CD4-positive, alpha-beta T cell (primary cell): ENCODE data around the gene TTC9B. TPM values are rescaled to one million over a fixed set of nuclear protein-coding genes. Genes with fewer than 3 reads are reported as not detected.

Experiments used
- ATAC-seq: fragments of 200-7000 bp; cut with Tn5 transposase; one replicate; pipeline ENCODE4 v1.10.0; 2022; ENCODE audit warnings: mild to moderate bottlenecking; ENCODE audit not compliant: poor library complexity
- CTCF ChIA-PET: fragments of 350-600 bp; sonication (Branson Sonifier 250); formaldehyde crosslinking; loops from one replicate; lab custom pipeline; 2021; ENCODE audit warnings: antibody characterized with exemption, inconsistent platforms; lab: Charles Lee
- POLR2A ChIA-PET: fragments of 350-600 bp; sonication (Branson Sonifier 250); formaldehyde crosslinking; loops from one replicate; lab custom pipeline; 2021; ENCODE audit warnings: antibody characterized with exemption, inconsistent platforms; lab: Charles Lee
- DNase-seq, 14 experiments: peaks; one replicate each; pipeline ENCODE4 v3.0.0-alpha.2; 2013 to 2020; ENCODE audit warnings: mixed read lengths in 2 of 14
- H3K27ac ChIP-seq, 2 donors: one replicate each; pipeline versions ENCODE4 v1.5.1 to v1.7.0; 2013; ENCODE audit warnings: low read length in 2 of 2, low read depth in 1 of 2, mild to moderate bottlenecking in 1 of 2
- H3K27me3 ChIP-seq, 2 experiments: 1 replicate in 1 of 2; 2 replicates in 1 of 2; pipeline versions ENCODE4 v1.6.1 to v1.7.0; 2013; ENCODE audit warnings: low read length in 2 of 2, control low read depth in 1 of 2, mild to moderate bottlenecking in 1 of 2, moderate library complexity in 1 of 2; ENCODE audit not compliant: insufficient read depth in 2 of 2, control insufficient read depth in 1 of 2
- H3K36me3 ChIP-seq: one replicate; pipeline ENCODE4 v1.6.1; 2013; ENCODE audit warnings: low read length, control low read depth; ENCODE audit not compliant: insufficient read depth
- H3K4me1 ChIP-seq: one replicate; pipeline ENCODE4 v1.6.1; 2013; ENCODE audit warnings: low read length, control low read depth; ENCODE audit not compliant: insufficient read depth
- H3K4me3 ChIP-seq: one replicate; pipeline ENCODE4 v1.5.1; 2013; ENCODE audit warnings: mild to moderate bottlenecking, low read length, moderate library complexity
- H3K9me3 ChIP-seq, 2 experiments: 1 replicate in 1 of 2; 2 replicates in 1 of 2; pipeline versions ENCODE4 v1.6.1 to v1.7.0; 2013; ENCODE audit warnings: low read length in 2 of 2, mild to moderate bottlenecking in 2 of 2, control low read depth in 1 of 2, moderate library complexity in 1 of 2; ENCODE audit not compliant: control insufficient read depth in 1 of 2, insufficient read depth in 1 of 2
- H3K27ac Mint-ChIP-seq: one replicate; pipeline ENCODE4 v1.8.0; 2020; ENCODE audit warnings: mixed read lengths
- H3K27me3 Mint-ChIP-seq: one replicate; pipeline ENCODE4 v1.8.0; 2021; ENCODE audit warnings: mixed read lengths
- H3K36me3 Mint-ChIP-seq: one replicate; pipeline ENCODE4 v1.8.0; 2021; ENCODE audit warnings: low read depth, mixed read lengths
- H3K4me1 Mint-ChIP-seq: one replicate; pipeline ENCODE4 v1.8.0; 2021; ENCODE audit warnings: low read depth, mixed read lengths
- H3K4me3 Mint-ChIP-seq: one replicate; pipeline ENCODE4 v1.8.0; 2020; ENCODE audit warnings: mild to moderate bottlenecking, mixed read lengths
- H3K9me3 Mint-ChIP-seq: one replicate; pipeline ENCODE4 v1.8.0; 2020; ENCODE audit warnings: mixed read lengths
- intact Hi-C, 2 experiments: fragments of 100-400 bp; cut with DNase I in 1 of 2; cut with micrococcal nuclease in 1 of 2; formaldehyde crosslinking; loops; one replicate each; pipeline versions ENCODE4 v1.15.1 to v1.9.0; 2023 to 2025; cut with DNase I, micrococcal nuclease
- total RNA-seq, 174 experiments: library from RNA in 2 of 174; stranded (reverse) in 2 of 174; gene quantifications; one replicate each; pipeline ENCODE4 v1.2.3 and lab custom pipeline; 2021 to 2026
- TF ChIP-seq, protein P1 (sequence below): fragments of 200-600 bp; IDR thresholded peaks from one replicate; pipeline ENCODE4 v1.8.0; 2022; ENCODE audit warnings: antibody characterized with exemption, mild to moderate bottlenecking

Gene TTC9B
- total RNA-seq, 2 experiments from 2014 or later, result not detected

DNA sequence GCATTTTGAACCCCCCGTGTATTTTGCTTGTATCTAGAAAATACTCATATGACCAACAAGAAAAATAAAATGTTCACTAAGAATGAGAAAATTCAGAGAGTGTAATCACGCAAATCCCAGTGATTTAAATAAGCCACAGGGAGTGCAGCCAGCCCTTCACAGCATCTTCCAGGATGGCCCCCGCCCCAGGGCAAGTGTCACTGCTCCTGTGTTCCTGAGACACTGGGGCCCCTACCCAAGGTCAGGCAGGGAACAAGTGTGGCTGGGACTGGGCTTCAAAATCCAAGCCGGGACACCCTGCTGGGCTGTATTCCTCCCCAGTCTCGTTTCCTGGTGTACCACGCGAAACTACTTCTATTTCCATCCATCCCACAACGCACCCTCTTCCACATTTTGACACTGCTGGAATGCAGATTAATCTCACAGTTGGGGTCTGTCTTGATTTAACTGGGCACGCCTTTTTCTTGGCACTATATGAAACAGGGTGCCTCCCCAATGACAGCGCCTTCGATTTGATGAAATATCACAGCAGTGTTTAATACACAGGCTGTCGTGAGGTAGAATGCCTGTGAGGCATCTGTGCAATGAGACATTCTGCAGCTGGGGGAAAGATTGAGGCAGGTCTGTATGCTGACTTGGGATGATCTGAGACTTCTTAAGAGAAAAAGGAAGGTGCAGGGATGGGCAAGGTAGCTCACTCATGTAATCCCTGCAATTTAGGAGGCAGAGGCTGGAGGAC lies 26.6 kb upstream of the TTC9B start:
- Mint-ChIP-seq H3K4me1 (peaks cover 8% of the 10 kb centered on the region), H3K27ac (no peak overlapping the region), H3K27me3 (no peaks in the 10 kb centered on the region), H3K9me3 (no peaks in the 10 kb centered on the region), H3K36me3 (peaks cover 61% of the 10 kb centered on the region), H3K4me3 (no peak overlapping the region)
- ATAC-seq (no peak), DNase-seq (no peak)
- Histone ChIP-seq H3K4me3 (no peak overlapping the region), H3K27ac (no peak overlapping the region), H3K9me3 (no peaks in the 10 kb centered on the region), H3K27me3 (no peaks in the 10 kb centered on the region), H3K36me3 (peaks cover 44% of the 10 kb centered on the region), H3K4me1 (peaks cover 2% of the 10 kb centered on the region)
- ChIA-PET CTCF (no interaction called here), POLR2A (no interaction called here)
- TF ChIP-seq, protein P1, sequence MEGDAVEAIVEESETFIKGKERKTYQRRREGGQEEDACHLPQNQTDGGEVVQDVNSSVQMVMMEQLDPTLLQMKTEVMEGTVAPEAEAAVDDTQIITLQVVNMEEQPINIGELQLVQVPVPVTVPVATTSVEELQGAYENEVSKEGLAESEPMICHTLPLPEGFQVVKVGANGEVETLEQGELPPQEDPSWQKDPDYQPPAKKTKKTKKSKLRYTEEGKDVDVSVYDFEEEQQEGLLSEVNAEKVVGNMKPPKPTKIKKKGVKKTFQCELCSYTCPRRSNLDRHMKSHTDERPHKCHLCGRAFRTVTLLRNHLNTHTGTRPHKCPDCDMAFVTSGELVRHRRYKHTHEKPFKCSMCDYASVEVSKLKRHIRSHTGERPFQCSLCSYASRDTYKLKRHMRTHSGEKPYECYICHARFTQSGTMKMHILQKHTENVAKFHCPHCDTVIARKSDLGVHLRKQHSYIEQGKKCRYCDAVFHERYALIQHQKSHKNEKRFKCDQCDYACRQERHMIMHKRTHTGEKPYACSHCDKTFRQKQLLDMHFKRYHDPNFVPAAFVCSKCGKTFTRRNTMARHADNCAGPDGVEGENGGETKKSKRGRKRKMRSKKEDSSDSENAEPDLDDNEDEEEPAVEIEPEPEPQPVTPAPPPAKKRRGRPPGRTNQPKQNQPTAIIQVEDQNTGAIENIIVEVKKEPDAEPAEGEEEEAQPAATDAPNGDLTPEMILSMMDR, result no peak
- intact Hi-C loops, result no loop called here

DNA sequence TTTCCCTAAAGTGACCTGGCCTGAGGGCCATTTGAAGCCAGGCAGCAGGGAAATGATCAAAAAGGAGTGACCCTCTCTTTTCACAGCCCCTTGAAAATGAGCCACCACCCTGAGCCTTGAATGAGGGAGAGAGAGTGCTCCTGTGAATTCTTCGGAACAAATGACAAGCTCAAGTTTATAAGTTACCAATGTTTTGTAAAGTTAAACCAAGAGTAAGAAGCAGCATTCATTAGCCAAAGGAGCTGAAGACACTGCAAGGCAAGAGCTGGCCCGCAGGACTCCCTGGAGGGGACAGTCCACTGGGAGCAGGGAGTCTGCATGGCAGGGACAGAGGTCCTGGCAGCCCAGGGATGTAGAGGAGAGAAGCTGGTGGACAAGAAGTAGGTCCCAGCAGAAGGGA lies 25.0 kb upstream of the TTC9B start:
- no peaks in the 10 kb centered on the region for H3K27me3 Mint-ChIP-seq
- ChIA-PET CTCF (no interaction called here), POLR2A (no interaction called here)
- TF ChIP-seq, protein P1, result no peak
- H3K9me3 Mint-ChIP-seq, result no peaks in the 10 kb centered on the region
- ATAC-seq, result no peak
- Histone ChIP-seq H3K36me3 (peaks cover 53% of the 10 kb centered on the region), H3K27ac (no peak overlapping the region), H3K4me1 (no peaks in the 10 kb centered on the region), H3K9me3 (no peaks in the 10 kb centered on the region), H3K4me3 (no peak overlapping the region), H3K27me3 (no peaks in the 10 kb centered on the region)
- no peak for DNase-seq
- H3K4me3 Mint-ChIP-seq, result no peak overlapping the region
- intact Hi-C loops, result no loop called here
- peak overlapping the region; percentile 27 for H3K27ac Mint-ChIP-seq
- peaks cover 70% of the 10 kb centered on the region for H3K36me3 Mint-ChIP-seq
- H3K4me1 Mint-ChIP-seq, result peaks cover 6% of the 10 kb centered on the region

DNA sequence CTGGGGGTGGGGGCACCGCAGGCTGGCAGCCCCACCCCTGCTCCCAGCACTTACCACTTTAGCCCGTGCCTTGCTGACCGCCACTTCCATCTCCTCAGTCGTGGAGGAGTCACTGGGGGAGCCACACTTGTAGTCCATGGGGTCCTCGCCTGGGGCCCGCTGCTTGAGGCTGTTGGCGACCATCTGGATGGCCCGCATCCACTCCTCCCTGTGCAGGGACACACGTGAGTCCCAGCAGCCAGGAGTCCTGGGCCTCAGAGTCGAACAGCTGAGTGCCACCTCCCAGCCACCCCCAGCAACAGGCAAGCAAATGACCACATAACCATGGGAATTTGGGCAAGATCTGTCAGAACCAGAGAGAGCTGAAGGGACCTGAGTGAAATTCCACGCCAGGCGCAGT lies 24.3 kb upstream of the TTC9B start:
- TF ChIP-seq, protein P1, result no peak
- peaks cover 56% of the 10 kb centered on the region for H3K36me3 ChIP-seq
- Mint-ChIP-seq H3K9me3 (no peaks in the 10 kb centered on the region), H3K27me3 (no peaks in the 10 kb centered on the region), H3K36me3 (peaks cover 70% of the 10 kb centered on the region), H3K4me3 (no peak overlapping the region), H3K4me1 (peaks cover 4% of the 10 kb centered on the region), H3K27ac (no peak overlapping the region)
- ATAC-seq (no peak), DNase-seq (no peak)
- no peaks in the 10 kb centered on the region for H3K9me3 ChIP-seq
- no peaks in the 10 kb centered on the region for H3K27me3 ChIP-seq
- POLR2A ChIA-PET, result no interaction called here
- CTCF ChIA-PET, result no interaction called here
- H3K4me3 ChIP-seq, result no peak overlapping the region
- no peaks in the 10 kb centered on the region for H3K4me1 ChIP-seq
- no peak overlapping the region for H3K27ac ChIP-seq
- intact Hi-C loops, result no loop called here
